Measurements from ENCODE around the gene PAPSS1.

Gene PAPSS1

GRCh38 chr4:107624024-107624423 is 96.0 kb downstream of the PAPSS1 start:
- Histone ChIP-seq H3K27me3 (ENCODE audit: insufficient read depth, low read depth, severe bottlenecking) (no peaks in the 10 kb centered on the region), H3K9me3 (ENCODE audit: severe bottlenecking) (no peaks in the 10 kb centered on the region), H3K27ac (no peak overlapping the region), H3K4me3 (ENCODE audit: low read depth, low read length) (no peak overlapping the region), H3K36me3 (peaks cover 50% of the 10 kb centered on the region)
- no peak for DNase-seq
- TF ChIP-seq CTCF (IDR thresholded peaks at IDR 0.05; ENCODE audit: low read depth, low read length) = no peak

DNA sequence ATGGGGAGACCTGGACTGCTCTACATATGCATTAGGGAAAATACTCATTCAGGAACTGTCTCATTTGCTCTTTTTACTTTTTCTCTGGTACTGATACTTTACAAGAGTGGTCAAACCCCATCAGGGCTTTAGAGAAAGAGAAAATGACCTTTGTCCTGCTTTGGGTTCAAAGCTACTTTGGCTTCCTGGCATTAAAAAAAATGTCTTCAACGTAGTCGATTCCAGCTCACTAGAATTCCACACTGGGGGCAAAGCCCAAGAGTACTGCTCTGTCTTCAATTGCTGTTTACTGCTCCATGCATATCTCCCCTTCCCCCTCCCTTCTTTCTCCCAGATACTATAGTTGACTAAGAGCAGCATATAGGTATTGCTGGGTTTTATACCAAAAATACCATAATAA is 98.0 kb downstream of the PAPSS1 start:
- no peak for DNase-seq
- no peak overlapping the region for H3K4me3 ChIP-seq (ENCODE audit: low read depth, low read length)
- no peaks in the 10 kb centered on the region for H3K9me3 ChIP-seq (ENCODE audit: severe bottlenecking)
- H3K36me3 ChIP-seq = peaks cover 55% of the 10 kb centered on the region
- no peaks in the 10 kb centered on the region for H3K27me3 ChIP-seq (ENCODE audit: insufficient read depth, low read depth, severe bottlenecking)
- no peak for TF ChIP-seq CTCF (IDR thresholded peaks at IDR 0.05; ENCODE audit: low read depth, low read length)
- H3K27ac ChIP-seq = no peak overlapping the region

GRCh38 chr4:107619731-107620130 is 100.3 kb downstream of the PAPSS1 start:
- DNase-seq = no peak
- Histone ChIP-seq H3K9me3 (ENCODE audit: severe bottlenecking) (no peaks in the 10 kb centered on the region), H3K4me3 (ENCODE audit: low read depth, low read length) (no peak overlapping the region), H3K36me3 (peaks cover 64% of the 10 kb centered on the region), H3K27ac (no peak overlapping the region), H3K27me3 (ENCODE audit: insufficient read depth, low read depth, severe bottlenecking) (no peaks in the 10 kb centered on the region)
- TF ChIP-seq CTCF (IDR thresholded peaks at IDR 0.05; ENCODE audit: low read depth, low read length) = no peak

DNA sequence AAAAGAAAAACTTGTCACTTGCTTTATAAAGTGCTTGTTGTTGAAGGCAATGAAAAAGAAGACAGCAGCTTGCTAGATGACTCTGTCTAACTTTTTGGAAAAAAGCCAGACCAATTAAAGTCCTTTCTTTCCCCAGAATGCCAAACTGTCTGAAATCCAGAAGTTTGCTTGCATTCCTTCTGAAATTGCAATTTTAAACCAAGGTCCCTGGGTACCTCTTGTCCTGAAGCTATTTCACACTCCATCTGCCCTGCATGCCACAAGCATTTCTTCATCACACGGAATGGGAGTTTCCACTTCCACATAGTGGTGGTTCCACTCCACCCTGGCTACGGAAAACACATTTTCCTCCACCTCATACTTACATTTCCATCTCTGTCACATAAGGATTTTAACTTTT is 101.0 kb downstream of the PAPSS1 start:
- Histone ChIP-seq H3K4me3 (ENCODE audit: low read depth, low read length) (no peak overlapping the region), H3K36me3 (peaks cover 60% of the 10 kb centered on the region), H3K27me3 (ENCODE audit: insufficient read depth, low read depth, severe bottlenecking) (no peaks in the 10 kb centered on the region), H3K27ac (no peak overlapping the region), H3K9me3 (ENCODE audit: severe bottlenecking) (no peaks in the 10 kb centered on the region)
- no peak for DNase-seq
- no peak for TF ChIP-seq CTCF (IDR thresholded peaks at IDR 0.05; ENCODE audit: low read depth, low read length)

DNA sequence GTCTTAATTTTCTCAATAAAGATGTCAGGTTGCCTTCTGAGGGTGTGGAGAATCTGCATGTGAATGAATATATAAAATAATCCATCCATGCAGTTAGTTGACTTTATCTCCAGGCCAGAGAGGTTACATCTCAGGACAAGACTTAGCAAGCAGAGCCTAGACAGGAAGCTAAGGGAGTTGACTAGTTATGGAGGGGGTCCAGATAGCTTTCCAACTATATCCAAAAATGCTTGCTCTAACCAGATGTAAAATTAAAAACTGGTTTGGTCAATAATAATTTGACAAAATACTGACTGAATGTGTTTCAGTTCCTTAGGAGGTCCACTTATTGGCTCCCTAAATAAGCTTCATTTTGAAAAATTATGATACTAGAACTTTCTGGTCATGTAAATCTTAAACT is 101.4 kb downstream of the PAPSS1 start:
- no peaks in the 10 kb centered on the region for H3K9me3 ChIP-seq (ENCODE audit: severe bottlenecking)
- TF ChIP-seq CTCF (IDR thresholded peaks at IDR 0.05; ENCODE audit: low read depth, low read length) = no peak
- H3K4me3 ChIP-seq (ENCODE audit: low read depth, low read length) = no peak overlapping the region
- DNase-seq = no peak
- no peaks in the 10 kb centered on the region for H3K27me3 ChIP-seq (ENCODE audit: insufficient read depth, low read depth, severe bottlenecking)
- H3K27ac ChIP-seq = no peak overlapping the region
- H3K36me3 ChIP-seq = peaks cover 60% of the 10 kb centered on the region

DNA sequence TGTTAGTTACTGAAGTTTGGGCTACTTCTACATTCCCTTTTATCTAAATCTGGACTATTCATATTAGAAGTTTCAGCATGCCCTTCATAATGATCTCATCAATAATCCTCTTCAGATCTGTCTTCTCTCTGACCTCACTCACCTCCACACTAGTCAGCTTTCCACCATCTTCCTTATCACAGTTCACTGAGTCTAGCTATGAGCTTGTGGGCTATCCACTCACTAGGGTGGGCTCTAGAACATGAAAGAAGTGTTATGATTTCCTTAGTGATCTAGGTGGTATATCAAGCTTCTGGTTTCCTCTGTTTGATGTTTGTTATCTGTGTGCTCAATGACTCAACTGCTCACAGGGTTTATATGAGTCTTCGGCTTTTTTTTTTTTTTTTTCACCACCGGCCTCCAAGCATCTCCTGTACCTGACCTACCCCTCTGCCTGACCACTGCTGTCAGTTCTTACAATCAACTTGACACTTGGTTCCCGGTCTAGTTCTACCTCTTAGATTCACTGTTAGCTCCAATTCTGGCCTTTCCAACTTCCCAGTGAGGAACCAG is 103.1 kb downstream of the PAPSS1 start:
- no peak for TF ChIP-seq CTCF (IDR thresholded peaks at IDR 0.05; ENCODE audit: low read depth, low read length)

More for the DNA sequence above, 103.1 kb downstream of the PAPSS1 start:
- H3K9me3 ChIP-seq (ENCODE audit: severe bottlenecking) = no peaks in the 10 kb centered on the region
- no peak overlapping the region for H3K27ac ChIP-seq
- no peak overlapping the region for H3K4me3 ChIP-seq (ENCODE audit: low read depth, low read length)
- H3K36me3 ChIP-seq = peaks cover 61% of the 10 kb centered on the region
- no peak for DNase-seq
- H3K27me3 ChIP-seq (ENCODE audit: insufficient read depth, low read depth, severe bottlenecking) = no peaks in the 10 kb centered on the region

Measured in WERI-Rb-1 (cell line).